ENCODE results near the gene MCTP1. TPM values are rescaled to one million over a fixed set of nuclear protein-coding genes. Genes with fewer than 3 reads are reported as not detected.
A peak's percentile ranks its signal among the peaks of the same experiment; 100 is the strongest.
"Not testable (repeated sequence)": the region's sequence is repeated elsewhere in the genome, so short reads cannot be mapped to it uniquely, and the experiment has no call there.

The MCTP1 gene
- polyA plus RNA-seq, 3 donors: 4.3 to 7.8 (median 5.6) TPM

DNA sequence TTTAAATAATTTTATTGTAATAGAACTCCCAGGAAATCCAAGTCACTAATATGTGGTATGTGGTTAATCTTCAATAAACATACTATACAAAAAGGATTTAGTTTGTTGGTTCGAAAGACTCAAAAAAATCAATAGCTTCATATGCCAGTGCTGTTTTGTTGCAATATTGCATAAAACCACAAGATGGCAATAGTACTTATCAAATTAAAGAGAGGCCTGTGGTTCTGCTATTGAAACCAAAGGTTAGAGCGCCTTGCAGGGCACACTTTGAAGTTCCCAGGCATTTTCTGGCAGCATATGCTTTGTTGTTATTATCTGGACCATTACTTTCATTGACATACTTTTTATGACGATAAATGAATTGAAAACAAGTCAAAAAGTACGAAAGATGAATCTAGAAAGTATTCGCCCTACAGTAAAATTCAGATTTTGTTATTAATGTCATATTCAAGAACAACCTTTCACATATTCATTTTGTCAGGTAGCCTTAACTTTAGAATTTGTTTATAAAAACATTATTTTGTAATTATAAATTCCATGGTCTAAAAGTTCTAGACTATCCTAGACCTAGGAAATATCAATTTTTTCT, 316.3 kb downstream of the MCTP1 start:
- DNase-seq: peak; percentile 64

DNA sequence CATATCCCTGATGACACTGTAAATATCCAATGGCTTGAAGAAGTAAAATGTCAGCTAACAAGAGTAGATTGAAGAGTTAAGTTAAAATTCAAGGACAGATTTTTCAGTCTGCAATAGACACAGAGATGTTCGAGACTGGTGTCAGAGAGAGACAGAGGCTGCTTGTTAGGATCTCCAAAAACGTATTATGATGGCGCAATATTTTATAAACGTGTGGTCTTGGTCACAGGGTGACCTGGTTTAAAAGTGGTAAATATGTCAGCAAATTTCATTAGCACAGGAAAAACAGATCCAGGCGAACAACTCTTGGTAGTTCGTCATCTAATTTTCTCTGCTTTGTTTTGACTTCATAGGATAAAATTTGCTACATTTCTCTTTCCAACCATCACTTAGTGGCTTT, 317.4 kb downstream of the MCTP1 start:
- DNase-seq: no peak

DNA sequence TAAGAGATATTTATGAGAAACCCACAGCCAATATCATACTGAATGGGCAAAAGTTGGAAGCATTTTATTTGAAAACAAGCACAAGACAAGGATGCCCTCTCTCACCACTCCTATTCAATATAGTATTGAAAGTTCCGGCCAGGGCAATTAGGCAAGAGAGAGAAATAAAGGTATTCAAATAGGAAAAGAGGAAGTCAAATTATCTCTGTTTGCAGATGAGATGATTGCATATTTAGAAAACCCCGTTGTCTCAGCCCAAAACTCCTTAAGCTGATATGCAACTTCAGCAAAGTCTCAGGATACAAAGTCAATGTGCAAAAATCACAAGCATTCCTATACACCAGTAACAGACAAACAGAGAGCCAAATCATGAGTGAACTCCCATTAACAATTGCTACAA, 325.6 kb downstream of the MCTP1 start:
- not testable (repeated sequence) for DNase-seq

DNA sequence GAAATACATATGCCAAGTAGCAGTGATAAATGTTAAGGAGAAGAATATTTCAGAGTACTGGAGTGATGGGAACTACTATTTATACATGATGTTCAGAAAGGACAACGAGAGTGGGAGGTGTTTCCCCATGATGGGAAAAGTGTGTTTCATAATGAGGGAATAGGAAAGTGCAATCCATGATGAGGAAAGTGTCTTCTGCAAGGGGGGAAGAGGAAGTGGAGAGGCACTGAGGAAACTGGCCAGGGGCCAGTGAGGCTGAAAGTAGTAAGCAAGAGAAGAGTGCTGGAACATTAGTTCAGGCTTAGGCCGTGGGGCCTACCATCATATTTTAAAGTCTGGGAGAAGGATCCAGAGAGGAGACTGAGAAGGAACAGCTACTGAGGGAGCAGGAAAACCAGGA, 339.2 kb downstream of the MCTP1 start:
- DNase-seq: no peak

DNA sequence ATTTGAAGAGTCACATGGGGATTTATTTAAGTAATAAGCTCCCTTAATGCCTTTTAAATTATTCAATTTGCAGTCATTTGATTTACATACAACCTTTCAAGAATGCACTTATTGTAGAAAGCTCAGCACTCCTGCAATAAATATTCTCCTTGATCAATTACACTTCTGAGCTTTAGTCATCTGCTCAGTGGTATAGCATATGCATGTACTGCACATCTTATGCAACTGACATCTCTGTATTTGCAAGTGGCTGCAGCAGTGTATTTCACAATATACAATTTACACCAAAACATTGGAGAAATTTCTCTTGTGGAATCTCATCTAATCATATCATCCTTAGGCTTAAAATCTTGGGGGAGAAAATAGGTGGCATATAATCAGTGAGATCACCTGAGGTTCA, 340.7 kb downstream of the MCTP1 start:
- DNase-seq: no peak

DNA sequence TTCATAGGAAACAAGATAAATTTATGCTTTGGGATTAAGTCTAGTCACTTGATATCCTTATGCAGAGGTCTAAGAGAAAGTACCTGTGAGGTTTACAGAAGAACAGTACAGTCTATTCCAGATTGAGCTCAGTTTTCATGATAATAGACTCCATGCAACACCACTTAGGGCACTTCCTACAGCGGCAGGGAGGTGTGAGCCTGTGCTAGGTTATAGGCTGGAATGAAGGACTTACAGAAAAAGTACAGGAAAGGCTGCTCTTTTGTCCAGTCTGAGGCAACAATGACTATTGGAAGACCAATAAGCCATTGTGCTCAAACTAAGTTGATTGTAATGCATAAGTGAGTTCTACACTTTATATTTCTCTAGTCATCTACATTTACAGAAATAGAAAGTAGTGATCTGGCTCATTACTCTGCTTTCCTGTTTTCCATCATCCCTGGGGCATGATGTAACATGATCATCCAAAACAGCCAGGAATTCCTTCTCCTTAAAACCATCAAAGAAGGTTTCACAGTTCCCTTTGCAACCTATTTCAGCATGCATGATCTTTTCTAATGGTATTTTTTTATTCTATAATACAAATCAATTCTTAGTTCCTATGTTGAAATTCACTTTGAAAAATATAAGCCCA, 343.7 kb downstream of the MCTP1 start:
- peak; percentile 23 for DNase-seq

DNA sequence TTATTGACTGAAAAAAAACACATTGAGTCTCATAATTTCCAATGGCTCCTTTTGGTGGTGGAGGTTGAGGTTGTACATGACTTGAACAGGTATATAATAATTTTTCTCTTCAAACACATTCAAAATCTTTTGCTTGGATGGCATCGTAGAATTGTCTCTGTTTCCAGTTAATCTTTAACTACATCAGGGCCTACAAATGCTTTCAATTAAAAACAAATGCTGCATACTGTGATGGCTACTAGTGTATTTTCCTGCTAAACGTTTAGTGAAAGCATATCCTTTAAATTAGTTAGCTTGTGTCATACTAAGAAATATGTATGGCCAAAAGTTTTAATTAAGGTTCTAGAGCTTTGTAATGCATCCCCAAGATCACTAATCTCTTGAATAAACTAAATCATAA, 352.6 kb downstream of the MCTP1 start:
- DNase-seq: no peak

DNA sequence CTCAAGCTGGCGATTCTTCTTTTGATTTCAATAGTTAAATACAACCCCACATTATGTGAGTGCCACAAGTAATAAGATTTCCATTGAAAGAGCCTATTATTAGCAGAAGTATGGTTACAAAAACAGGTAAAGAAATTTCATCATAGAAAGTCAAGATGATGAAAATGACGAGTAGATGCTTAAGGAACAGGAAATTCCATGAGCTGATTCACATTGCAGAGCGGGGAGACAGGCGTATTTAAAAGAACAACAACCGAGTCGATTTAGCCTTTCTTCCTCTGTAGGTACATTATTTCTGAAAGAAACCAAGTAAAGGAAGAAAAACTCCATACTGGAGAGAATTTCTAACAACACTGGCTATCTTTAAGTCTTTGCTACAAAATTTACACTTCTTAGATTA, 356.0 kb downstream of the MCTP1 start:
- no peak for DNase-seq

DNA sequence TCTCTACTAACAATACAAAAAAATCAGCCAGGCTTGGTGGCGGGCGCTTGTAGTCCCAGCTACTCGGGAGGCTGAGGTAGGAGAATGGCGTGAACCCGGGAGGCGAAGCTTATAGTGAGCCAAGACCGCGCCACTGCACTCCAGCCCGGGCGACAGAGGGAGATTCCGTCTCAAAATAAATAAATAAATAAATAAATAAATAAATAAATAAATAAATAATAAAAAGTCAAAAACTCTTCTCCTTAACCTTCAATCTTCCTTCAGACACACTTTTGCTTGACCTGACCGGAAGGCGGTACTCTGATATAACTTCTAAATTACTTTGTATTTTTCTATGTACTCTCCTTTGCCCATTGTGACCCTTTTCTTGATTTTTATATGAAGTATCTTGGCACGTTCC, 364.3 kb downstream of the MCTP1 start:
- DNase-seq: no peak

DNA sequence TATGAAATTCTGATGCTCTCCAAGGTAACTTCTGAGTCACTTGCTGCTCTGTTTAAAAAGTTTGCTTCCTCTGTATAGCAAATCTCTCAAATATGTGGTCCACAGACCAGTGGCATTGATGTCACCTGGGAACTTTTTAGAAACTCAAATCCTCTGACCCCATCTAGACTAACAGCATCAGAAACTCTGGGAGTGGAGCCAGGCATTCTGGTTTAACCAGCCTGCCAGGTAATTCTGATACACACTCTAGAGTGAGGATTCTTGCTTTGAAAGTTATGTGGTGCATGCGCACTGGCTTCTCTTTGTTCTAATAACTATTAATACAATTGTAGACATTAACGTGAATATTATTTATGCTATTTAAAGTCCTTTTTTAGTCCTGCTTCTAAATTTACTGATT, 368.3 kb downstream of the MCTP1 start:
- DNase-seq: no peak

DNA sequence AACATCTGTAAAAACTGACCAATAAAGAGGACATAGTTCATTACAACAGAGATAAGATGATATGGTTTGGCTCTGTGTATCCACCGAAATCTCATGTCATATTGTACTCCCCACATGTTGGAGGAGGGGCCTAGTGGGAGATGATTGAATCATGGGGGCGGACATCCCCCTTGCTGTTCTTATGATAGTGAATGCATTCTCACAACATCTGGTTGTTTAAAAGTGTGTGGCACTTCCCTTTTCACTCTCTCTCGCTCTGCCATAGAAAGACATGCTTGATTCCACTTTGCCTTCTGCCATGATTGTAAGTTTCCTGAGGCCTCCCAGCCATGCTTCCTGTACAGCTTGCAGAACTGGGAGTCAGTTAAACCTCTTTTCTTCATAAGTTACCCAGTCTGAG, 373.6 kb downstream of the MCTP1 start:
- DNase-seq: no peak

DNA sequence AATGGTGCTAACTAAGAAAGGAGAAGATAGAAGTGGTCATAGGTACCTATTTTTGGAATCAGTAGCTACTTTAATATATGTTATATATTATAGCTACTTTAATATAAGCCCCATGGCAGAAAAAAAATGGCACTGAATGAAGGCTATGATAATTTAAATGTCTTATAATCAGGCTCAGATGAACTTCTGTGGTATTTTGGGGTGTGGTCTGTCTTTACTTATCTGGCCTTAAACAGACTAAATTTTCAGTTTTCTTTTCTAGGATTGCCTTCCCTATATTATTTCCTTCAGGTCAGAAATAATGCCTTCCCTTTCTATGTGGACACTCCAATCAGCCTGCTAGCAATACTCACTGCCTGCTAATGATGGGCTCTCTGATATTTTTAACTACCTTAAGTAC, 374.2 kb downstream of the MCTP1 start:
- no peak for DNase-seq

DNA sequence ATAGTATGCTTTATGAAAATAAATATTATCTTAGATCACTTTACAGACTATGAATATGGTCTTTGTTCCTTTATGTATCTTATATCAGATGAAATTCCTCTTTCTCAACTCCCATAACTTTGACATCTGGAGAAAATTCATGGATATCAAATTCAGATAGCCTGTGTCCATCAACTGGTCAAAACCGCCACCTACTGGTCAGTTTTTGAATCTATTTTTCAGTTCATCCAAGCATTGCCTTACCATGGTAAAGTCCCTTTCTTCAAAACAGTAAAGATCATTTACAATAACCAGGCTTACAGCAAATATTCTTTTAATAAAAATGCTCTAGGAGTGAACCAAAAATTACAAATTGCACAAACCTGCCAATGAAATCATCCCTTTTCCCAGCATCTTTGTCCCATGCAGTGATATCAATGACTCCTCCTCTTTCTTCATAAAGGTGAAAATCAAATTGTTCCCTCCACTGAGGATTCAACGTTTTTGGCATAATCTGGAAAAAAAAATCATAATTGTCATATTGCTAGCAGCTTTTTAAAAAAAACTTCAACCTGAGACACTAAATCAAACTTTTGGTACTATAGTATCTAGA, 375.9 kb downstream of the MCTP1 start:
- no peak for DNase-seq

DNA sequence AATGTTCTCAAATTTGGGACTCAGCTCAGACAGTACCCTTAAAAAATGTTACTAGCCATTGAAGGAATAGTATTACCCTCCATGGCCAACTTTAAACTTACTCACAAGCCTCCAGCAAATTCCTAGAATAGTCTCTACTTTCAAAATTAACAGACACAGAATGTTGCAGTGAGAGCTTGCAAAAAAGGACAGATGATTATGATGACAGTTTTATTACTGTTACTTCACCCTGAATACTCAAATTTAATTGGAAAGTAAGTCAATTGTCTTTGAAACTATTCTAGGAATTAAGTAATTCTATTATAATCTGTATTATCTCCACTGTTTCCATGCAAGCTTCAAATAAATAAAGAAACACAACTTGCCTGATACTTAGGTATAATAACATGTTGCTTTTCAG, 378.1 kb downstream of the MCTP1 start:
- no peak for DNase-seq

DNA sequence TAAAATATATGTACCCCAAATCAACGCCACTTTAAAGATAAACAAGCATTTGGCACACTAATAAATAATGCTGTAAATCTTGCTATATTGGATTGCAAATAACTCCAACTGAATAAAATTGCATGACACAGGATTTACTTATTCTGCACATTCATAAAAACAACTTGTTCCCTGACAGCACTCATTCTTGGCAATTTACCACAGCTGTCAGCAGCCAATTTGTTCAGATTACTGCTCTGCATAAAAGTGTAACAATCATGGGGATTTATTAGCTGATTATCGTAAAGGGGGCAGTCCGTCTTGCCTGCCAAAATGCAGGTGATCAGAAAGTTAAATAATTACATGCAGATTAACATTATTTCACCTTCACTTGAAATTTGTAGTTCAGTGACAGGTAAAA, 381.2 kb downstream of the MCTP1 start:
- no peak for DNase-seq

DNA sequence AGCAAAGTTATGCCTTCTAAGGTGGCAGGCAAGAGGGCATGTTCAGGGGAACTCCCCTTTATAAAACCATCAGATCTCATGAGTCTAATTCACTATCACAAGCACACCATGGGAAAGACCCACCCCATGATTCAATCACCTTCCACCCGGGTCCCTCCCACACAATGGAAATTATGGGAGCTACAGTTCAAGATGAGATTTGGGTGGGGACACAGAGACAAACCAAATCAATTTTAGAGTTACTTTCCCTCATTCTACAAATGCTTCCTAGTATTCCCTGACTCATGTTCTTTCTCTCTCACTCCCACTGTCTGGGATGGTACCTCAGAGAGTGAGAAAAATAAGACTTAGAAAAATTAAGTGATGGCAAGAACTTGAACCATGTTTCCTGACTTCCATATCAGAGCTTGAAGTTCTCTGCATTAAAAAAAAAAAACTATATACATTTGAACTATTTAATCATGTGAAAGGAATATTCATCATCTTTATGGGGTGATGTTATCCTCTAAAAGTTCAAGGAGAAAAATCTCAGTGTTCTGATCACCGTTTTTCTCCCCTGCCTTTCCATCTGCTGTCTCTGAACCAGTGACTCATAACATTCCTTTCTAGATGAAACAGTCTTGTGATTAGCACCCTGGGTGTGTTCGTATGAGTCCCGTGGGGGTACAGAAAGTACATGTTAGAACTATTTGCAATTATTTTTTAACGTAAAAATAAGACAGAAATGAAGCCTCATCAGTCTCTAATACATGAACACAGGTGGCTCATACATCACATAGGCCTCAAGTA, 383.5 kb downstream of the MCTP1 start:
- DNase-seq: no peak

DNA sequence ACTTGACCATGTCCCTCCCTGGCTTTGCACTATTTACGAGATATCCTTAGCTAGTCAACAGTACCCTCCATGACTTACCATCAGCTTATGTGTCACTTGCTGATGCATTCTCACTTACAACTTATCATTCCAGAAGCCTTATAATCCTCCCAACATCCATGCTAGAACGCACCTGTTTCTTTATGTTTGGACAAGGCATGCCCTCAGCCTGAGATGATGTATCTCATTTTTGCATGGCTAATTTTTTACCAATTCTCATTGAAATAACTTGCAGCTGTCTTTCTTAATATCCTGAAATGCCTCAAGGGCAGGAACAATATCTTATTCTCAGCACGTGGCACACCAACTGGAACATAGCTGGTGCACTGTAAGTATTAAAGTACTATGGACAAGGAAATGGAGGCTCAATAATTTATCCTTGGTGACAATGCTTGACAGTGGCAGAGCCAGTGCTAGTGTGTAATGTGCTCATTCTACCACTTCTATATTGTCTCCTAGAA, 384.8 kb downstream of the MCTP1 start:
- DNase-seq: no peak

DNA sequence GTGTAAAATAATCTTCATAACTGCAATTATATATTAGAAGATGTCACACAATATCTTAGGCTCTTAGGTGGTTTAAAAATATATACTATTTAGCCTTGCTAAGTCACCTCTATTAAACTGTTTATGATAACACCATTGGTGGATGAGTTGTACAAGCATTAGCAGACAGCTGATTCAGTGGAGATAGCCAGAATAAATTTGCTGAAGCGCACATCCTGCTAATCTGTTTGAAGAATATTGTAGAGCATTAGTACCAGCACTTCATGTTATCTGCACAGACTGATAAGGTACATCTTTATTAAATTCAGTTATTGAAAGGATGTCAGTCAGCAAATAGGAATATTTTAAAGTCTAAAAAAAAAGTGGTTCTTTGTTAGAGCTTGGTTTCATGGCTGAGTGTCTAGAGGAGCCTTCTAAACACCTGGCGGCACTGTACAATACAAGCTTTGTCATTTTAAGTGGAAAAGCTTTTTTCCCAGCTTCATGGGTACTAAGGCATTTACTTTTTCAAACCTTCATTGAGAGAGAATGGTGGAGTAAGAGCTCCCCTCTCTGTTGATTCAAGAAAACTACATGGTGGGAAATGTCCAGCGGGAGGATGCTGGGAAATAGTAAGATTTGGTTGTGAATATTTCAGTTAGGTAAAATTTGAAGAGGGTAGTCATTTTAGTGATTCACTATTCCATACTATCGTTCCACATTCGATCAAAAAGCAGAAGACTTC, 391.3 kb downstream of the MCTP1 start:
- DNase-seq: peak; percentile 39

DNA sequence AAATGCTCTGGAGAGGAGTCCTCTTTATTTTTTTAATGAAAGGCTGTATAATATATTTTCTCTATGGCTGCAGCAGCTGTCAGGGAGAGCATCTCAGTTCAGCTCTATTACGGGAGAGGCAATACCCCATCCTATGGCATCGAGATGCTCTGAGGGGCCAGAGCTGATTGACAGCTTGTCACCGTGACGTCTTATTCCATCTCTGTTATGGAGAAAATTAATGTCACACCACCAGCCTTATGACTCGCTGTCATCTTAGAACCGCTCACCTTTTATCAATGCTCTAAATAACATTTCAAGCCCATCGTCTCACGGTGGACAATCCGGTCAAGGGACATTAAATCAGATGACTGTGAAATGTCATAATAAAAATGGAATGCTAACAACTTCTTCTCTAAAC, 392.9 kb downstream of the MCTP1 start:
- no peak for DNase-seq

DNA sequence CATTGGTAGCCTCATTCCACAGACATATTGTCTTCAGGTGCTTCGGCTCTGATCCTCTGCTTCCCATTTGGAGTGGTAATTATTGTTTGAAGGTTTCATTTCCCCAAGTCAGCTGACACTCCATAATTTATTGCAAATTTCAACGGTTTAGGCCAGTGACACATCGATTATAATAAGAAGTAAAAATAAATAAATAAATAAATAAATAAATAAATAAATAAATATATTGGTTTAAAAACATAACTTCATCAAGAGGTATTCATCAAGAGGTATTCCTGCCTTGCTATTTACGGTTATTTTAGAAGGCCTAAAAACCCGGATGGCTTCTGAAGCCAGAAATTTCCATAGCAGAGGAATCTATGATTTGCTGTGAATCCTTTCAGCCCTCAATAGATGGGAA, 393.3 kb downstream of the MCTP1 start:
- DNase-seq: no peak

DNA sequence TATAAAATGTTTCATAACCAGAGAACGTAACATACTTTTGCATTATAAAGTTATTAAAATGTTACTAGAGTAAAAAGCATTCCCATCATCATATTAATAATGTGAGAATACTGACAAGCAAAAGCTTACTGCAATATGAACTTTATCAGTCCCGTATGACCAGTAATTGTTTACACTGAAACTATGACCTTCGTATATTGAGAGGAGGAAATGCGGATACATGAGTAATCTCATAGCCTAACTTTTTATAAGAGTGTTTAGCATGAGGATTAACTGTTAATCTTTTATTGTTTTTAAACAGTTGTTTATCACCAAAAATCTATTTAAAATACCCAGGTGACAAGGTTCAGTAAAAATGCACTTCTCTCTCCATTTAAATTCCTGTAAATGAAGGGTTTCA, 394.0 kb downstream of the MCTP1 start:
- no peak for DNase-seq

DNA sequence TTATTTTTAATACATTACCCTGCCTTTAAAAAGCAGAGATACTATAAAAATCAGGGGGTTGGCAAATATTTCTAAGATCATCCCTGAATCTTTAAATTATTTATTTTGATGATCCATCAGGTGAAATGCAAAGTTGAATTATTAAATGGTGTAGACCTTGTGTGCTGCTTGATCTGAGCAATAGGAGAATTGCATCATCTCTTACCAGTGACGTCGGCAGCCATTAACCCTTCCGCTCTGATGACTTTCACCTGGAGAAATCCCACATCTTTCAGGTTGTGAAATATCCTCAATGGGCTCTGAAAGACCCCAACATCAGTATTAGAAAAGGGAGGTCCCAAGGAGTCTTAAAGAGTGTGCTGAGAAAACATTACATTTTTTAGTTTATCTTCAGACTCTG, 396.2 kb downstream of the MCTP1 start:
- no peak for DNase-seq
